Measurements from ENCODE around the gene NPAS2. TPM values are rescaled to one million over a fixed set of nuclear protein-coding genes. Genes with fewer than 3 reads are reported as not detected.

Gene NPAS2
- total and polyA plus RNA-seq, 2 donors (not counting 3 experiments of a cell fraction or from before 2014, with no cell fraction given): 29.0 to 53.9 TPM

- FAIRE-seq (no peak), DNase-seq (ENCODE audit: low read depth, low spot score) (no peak)
- H3K4me2 ChIP-seq (ENCODE audit: insufficient read depth, low read length): no peak overlapping the region
- no peaks in the 10 kb centered on the region for H3K9me1 ChIP-seq (replicated peaks; ENCODE audit: control insufficient read depth, extremely low read depth, insufficient read depth, low read length)
- H3K4me1 ChIP-seq (ENCODE audit: control insufficient read depth, extremely low read depth, insufficient read depth, low read length): peaks cover 12% of the 10 kb centered on the region
- TF ChIP-seq POLR2AphosphoS5 (IDR thresholded peaks at IDR 0.05; ENCODE audit: insufficient read depth, low read depth, low read length): no peak
- no peak for TF ChIP-seq FOS (IDR thresholded peaks at IDR 0.05; ENCODE audit: borderline replicate concordance, insufficient read depth, low read length)
- TF ChIP-seq, protein P1, sequence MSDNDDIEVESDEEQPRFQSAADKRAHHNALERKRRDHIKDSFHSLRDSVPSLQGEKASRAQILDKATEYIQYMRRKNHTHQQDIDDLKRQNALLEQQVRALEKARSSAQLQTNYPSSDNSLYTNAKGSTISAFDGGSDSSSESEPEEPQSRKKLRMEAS (IDR thresholded peaks at IDR 0.05; ENCODE audit: insufficient read depth, insufficient read length): no peak
- no peak for TF ChIP-seq MYC (IDR thresholded peaks at IDR 0.05; ENCODE audit: low read depth, low read length)
- TF ChIP-seq GATA2 (IDR thresholded peaks at IDR 0.05; ENCODE audit: insufficient read depth, insufficient read length, low read depth, low read length): no peak
- TF ChIP-seq POLR2A (IDR thresholded peaks at IDR 0.05; ENCODE audit: low read depth, low read length): no peak
- TF ChIP-seq, protein P2, sequence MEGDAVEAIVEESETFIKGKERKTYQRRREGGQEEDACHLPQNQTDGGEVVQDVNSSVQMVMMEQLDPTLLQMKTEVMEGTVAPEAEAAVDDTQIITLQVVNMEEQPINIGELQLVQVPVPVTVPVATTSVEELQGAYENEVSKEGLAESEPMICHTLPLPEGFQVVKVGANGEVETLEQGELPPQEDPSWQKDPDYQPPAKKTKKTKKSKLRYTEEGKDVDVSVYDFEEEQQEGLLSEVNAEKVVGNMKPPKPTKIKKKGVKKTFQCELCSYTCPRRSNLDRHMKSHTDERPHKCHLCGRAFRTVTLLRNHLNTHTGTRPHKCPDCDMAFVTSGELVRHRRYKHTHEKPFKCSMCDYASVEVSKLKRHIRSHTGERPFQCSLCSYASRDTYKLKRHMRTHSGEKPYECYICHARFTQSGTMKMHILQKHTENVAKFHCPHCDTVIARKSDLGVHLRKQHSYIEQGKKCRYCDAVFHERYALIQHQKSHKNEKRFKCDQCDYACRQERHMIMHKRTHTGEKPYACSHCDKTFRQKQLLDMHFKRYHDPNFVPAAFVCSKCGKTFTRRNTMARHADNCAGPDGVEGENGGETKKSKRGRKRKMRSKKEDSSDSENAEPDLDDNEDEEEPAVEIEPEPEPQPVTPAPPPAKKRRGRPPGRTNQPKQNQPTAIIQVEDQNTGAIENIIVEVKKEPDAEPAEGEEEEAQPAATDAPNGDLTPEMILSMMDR (IDR thresholded peaks at IDR 0.05; ENCODE audit: extremely low read depth in 1 of 2, insufficient read depth in 1 of 2, low read depth in 1 of 2, low read length in 2 of 2): no peak
- TF ChIP-seq EZH2 (IDR thresholded peaks at IDR 0.05; ENCODE audit: borderline replicate concordance, low read depth, low read length, severe bottlenecking): no peak
- TF ChIP-seq JUN (IDR thresholded peaks at IDR 0.05; ENCODE audit: borderline replicate concordance, insufficient read depth, insufficient read length, low read depth): no peak
- H3K9me3 ChIP-seq (replicated peaks; ENCODE audit: control insufficient read depth, insufficient read depth, low read length): no peaks in the 10 kb centered on the region
- no peak overlapping the region for H3K27ac ChIP-seq (ENCODE audit: insufficient read depth, low read depth, low read length)
- POLR2A ChIA-PET: no interaction called here
- no peak overlapping the region for H3K9ac ChIP-seq (replicated peaks; ENCODE audit: extremely low read depth, insufficient read depth, low read length)
- intact Hi-C loops (cut with micrococcal nuclease): no loop called here
- no peak overlapping the region for H2AFZ ChIP-seq (ENCODE audit: low read depth, low read length)
- H3K4me3 ChIP-seq (replicated peaks in 1 of 3; ENCODE audit: insufficient read depth in 1 of 3, low read depth in 1 of 3, low read length in 3 of 3): no peak overlapping the region
- dilution Hi-C loops (cut with MboI; ENCODE audit: extremely low pct_ligation_motif_present, low sequenced_read_pairs): no loop called here
- H3K27me3 ChIP-seq (ENCODE audit: control insufficient read depth in 2 of 2, insufficient read depth in 2 of 2, low read length in 2 of 2): no peaks in the 10 kb centered on the region
- peaks cover 0 to 2% of the 10 kb centered on the region in 2 experiments for H3K36me3 ChIP-seq (ENCODE audit: control insufficient read depth in 2 of 2, extremely low read depth in 1 of 2, insufficient read depth in 2 of 2, low read length in 2 of 2)
- H3K79me2 ChIP-seq (ENCODE audit: control insufficient read depth, insufficient read depth, low read length): peaks cover 11% of the 10 kb centered on the region
- CTCF ChIA-PET: no interaction called here
- H4K20me1 ChIP-seq (replicated peaks; ENCODE audit: control insufficient read depth, extremely low read depth, insufficient read depth, low read length): no peaks in the 10 kb centered on the region
- BruUV-seq (replicated peaks): no TSS peak
Measured at GRCh38 chr2:100852999-100853908, 33.3 kb downstream of the NPAS2 start.
